ENCODE results near the gene SNCG. TPM values are rescaled to one million over a fixed set of nuclear protein-coding genes. Genes with fewer than 3 reads are reported as not detected.
"Not testable (repeated sequence)": the region's sequence is repeated elsewhere in the genome, so short reads cannot be mapped to it uniquely, and the experiment has no call there.

Gene SNCG
- total RNA-seq, 1 donor from 2014 or later = 1.2 TPM

DNA sequence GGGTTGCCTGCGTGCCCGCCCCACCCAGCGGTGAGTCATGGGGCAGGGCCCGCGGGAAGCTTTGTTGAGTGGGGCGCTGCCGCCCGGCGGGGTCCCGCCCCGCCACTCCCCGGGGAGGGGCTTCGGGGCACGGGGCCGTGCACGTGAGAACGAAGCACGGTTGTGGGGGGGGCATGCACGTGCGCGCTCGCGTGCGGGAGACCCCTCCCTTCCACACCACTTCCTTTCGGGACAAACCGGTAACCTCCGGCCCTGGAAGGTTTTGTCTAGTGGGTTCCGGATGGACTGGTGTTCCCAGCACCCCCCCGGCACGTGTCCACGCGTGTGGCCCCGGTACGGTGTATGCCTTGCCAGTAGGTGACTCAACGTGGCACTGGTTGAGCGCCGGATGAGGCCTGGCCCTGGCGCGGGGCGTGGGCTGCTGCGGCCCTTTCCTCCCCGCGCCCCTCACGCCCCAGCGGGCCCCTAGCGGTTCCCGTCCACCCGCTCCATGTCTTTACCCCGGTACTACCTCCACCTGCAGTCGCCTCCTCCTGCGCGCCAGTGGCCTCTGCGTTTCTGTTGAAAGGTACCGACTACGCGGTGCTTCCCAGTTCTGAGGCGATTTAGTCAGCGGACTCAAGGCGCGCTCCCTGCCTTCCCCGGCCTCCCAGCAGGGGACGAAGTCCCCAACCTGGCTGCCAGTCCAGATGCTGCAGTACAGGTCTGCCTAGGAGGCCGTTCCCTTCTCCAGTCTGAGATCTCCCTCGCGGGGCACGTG lies 13.0 kb downstream of the SNCG start:
- H3K4me1 Mint-ChIP-seq (ENCODE audit: low read depth) = peaks cover 47% of the 10 kb centered on the region
- no peaks in the 10 kb centered on the region for H3K36me3 Mint-ChIP-seq (ENCODE audit: low read depth)
- TF ChIP-seq CTCF (IDR thresholded peaks at IDR 0.05) = peak; percentile 17
- no peaks in the 10 kb centered on the region for H3K9me3 Mint-ChIP-seq (ENCODE audit: low read depth)
- peak; percentile 96 for DNase-seq (ENCODE audit: low spot score)
- no peaks in the 10 kb centered on the region for H3K27me3 Mint-ChIP-seq (ENCODE audit: low read depth)
- H3K27ac Mint-ChIP-seq (ENCODE audit: unreplicated experiment) = peak overlapping the region; percentile 97
- peak overlapping the region; percentile 89 for H3K4me3 Mint-ChIP-seq (ENCODE audit: unreplicated experiment)

GRCh38 chr10:86972613-86973380 lies 14.4 kb downstream of the SNCG start:
- Mint-ChIP-seq H3K27ac (ENCODE audit: unreplicated experiment) (peak overlapping the region; percentile 74), H3K27me3 (ENCODE audit: low read depth) (no peaks in the 10 kb centered on the region), H3K4me1 (ENCODE audit: low read depth) (peaks cover 53% of the 10 kb centered on the region), H3K36me3 (ENCODE audit: low read depth) (no peaks in the 10 kb centered on the region), H3K4me3 (ENCODE audit: unreplicated experiment) (no peak overlapping the region), H3K9me3 (ENCODE audit: low read depth) (no peaks in the 10 kb centered on the region)
- no peak for DNase-seq (ENCODE audit: low spot score)
- TF ChIP-seq CTCF (IDR thresholded peaks at IDR 0.05) = no peak

DNA sequence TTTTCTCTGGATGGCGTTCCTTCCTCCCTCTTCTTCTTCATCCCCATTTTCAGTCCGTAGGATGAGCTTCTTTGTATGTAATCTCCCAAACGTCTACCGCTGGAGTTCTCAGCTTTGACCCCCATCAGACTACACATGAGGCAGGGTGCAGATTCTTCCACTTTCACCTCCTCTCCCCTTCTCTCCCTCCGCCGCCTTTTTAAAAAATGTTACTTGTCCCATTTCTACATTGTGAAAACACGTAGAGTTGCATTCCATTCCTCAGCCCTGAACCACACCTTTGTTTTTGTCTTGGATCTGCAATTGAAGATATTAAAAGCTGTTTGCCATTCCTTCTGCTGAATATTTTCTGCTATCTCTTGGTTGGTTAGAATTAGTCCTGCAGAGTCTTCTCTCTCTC lies 16.1 kb downstream of the SNCG start:
- Mint-ChIP-seq H3K27me3 (ENCODE audit: low read depth) (no peaks in the 10 kb centered on the region), H3K4me3 (ENCODE audit: unreplicated experiment) (no peak overlapping the region), H3K4me1 (ENCODE audit: low read depth) (peaks cover 64% of the 10 kb centered on the region), H3K36me3 (ENCODE audit: low read depth) (no peaks in the 10 kb centered on the region), H3K27ac (ENCODE audit: unreplicated experiment) (peak overlapping the region; percentile 19), H3K9me3 (ENCODE audit: low read depth) (no peaks in the 10 kb centered on the region)
- TF ChIP-seq CTCF (IDR thresholded peaks at IDR 0.05) = no peak
- DNase-seq (ENCODE audit: low spot score) = no peak

- Mint-ChIP-seq H3K9me3 (ENCODE audit: low read depth) (no peaks in the 10 kb centered on the region), H3K27ac (ENCODE audit: unreplicated experiment) (peak overlapping the region; percentile 17), H3K4me3 (ENCODE audit: unreplicated experiment) (no peak overlapping the region)
Measured at GRCh38 chr10:86976362-86977056, 18.1 kb downstream of the SNCG start.

GRCh38 chr10:86978457-86978856 lies 20.1 kb downstream of the SNCG start:
- not testable (repeated sequence) for H3K4me3 Mint-ChIP-seq (ENCODE audit: unreplicated experiment); H3K9me3 Mint-ChIP-seq (ENCODE audit: low read depth); H3K27me3 Mint-ChIP-seq (ENCODE audit: low read depth); DNase-seq (ENCODE audit: low spot score); H3K36me3 Mint-ChIP-seq (ENCODE audit: low read depth)
- Mint-ChIP-seq H3K4me1 (ENCODE audit: low read depth) (peaks cover 61% of the 10 kb centered on the region), H3K27ac (ENCODE audit: unreplicated experiment) (peak overlapping the region; percentile 90)

More at GRCh38 chr10:86976362-86977056, 18.1 kb downstream of the SNCG start:
- no peak for DNase-seq (ENCODE audit: low spot score)
- H3K4me1 Mint-ChIP-seq (ENCODE audit: low read depth) = peaks cover 68% of the 10 kb centered on the region
- no peaks in the 10 kb centered on the region for H3K36me3 Mint-ChIP-seq (ENCODE audit: low read depth)
- H3K27me3 Mint-ChIP-seq (ENCODE audit: low read depth) = no peaks in the 10 kb centered on the region
- no peak for TF ChIP-seq CTCF (IDR thresholded peaks at IDR 0.05)

Data from chondrocyte (in vitro differentiated cells).